Skeletal muscle cell (primary cell): Measurements from ENCODE around the gene SLC7A6OS.

Experiments
- DNase-seq: peaks from one replicate; pipeline ENCODE4 v3.0.0-alpha.2; 2010; ENCODE audit warnings: low read depth
- H3K4me3 ChIP-seq: 2 replicates; pipeline ENCODE4 v1.5.1; 2011; ENCODE audit warnings: low read depth, mild to moderate bottlenecking, control low read depth, low read length, moderate library complexity

Gene SLC7A6OS

DNA sequence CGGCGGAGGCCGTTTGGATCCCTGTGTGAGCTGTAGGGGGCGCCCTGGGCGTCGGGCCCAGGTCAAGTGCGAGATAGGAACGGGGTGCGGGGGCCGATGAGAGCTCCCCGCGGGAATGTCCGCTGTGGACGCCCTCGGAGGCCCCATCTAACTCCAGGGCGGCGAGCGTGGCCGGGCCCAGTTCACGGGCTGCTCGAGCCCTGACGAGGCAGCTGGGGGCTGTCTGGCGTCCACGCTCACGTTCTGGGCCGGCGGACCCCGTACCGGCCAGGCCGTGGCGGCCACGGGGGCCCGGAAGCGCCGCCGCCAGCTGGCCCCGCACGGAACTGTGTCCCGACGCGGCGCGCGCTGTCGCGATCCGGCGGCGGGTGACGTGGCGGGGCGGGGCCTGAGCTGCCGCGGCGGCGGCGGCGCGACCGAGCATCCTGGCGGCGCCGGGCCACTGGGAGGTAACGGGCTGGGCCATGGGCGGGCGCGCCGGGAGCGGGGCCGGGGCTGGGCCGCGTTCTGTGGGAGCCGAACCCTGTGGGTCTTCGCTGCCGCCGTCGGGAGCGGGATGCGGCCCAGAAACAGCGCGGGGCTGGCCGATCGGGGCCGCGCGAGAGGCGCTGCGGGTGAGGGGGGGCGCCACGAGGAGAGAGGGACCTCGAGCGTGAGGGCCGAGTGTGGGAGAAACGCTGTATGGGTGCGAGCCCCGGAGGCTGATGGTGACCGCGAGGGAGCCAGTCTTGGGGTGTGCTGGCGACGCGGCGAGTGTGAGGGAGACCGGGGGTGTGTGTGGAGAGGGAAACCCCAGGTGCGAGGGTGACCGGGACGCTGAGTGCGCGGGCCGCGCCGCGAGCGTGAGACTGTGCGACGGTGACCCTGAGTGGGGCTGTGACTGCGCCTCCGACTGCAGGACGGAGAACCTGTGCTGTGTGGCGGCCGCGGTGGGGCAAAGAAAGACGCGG is 46.3 kb downstream of the SLC7A6OS start, which contains the start of gene SLC7A6:
SLC7A6 (plus strand) TSS at position 399 of the 950 bp plus-strand sequence. CDS start 10,201 bp downstream, outside the sequence.
- DNase-seq, result no peak
- H3K4me3 ChIP-seq, result peak within 1 kb of the TSS; percentile 90

DNA sequence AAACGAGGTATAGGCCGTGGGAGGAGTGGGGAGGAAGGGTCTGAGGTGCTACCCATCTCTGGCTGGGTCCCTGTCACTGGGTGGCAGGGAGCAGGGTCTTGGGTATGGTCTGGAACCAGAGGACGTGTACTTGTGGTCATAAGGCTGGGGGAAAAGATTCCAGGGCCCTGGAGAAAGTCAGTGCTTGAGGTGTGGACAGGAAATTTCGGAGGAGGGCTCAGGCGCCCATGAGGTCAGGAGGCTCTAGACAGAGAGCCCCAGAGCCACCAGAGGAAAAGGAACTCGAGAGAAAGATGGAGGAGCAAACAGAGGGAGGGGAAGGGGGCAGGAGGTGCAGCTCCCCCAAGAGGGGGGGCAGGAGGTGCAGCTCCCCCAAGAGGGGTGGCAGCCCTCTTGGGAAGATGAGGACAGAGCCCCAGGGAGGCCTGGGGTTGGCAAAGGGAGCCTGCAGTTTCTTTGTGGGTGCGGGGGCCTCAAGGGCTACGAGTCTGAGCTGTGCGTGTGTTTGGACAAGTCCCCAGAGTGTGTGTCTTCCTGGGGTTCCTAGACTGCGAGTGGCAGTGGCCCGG is 47.1 kb downstream of the SLC7A6OS start:
- no peak for DNase-seq
- H3K4me3 ChIP-seq, result peak overlapping the region; percentile 90

DNA sequence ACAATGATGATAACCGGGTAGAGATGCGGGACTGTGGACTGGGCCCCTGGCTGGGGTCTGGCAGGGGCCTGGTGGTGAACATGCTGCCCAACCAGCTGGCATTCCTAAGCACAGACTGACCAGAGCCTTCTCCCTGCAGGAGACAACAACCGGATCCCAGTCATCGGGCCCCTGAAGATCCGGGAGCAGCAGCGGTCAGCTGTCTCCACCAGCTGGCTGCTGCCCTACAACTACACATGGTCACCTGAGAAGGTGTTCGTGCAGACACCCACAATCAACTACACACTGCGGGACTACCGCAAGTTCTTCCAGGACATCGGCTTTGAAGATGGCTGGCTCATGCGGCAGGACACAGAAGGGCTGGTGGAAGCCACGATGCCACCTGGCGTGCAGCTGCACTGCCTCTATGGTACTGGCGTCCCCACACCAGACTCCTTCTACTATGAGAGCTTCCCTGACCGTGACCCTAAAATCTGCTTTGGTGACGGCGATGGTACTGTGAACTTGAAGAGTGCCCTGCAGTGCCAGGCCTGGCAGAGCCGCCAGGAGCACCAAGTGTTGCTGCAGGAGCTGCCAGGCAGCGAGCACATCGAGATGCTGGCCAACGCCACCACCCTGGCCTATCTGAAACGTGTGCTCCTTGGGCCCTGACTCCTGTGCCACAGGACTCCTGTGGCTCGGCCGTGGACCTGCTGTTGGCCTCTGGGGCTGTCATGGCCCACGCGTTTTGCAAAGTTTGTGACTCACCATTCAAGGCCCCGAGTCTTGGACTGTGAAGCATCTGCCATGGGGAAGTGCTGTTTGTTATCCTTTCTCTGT is 51.5 kb downstream of the SLC7A6OS start:
- DNase-seq, result no peak
- no peak overlapping the region for H3K4me3 ChIP-seq

DNA sequence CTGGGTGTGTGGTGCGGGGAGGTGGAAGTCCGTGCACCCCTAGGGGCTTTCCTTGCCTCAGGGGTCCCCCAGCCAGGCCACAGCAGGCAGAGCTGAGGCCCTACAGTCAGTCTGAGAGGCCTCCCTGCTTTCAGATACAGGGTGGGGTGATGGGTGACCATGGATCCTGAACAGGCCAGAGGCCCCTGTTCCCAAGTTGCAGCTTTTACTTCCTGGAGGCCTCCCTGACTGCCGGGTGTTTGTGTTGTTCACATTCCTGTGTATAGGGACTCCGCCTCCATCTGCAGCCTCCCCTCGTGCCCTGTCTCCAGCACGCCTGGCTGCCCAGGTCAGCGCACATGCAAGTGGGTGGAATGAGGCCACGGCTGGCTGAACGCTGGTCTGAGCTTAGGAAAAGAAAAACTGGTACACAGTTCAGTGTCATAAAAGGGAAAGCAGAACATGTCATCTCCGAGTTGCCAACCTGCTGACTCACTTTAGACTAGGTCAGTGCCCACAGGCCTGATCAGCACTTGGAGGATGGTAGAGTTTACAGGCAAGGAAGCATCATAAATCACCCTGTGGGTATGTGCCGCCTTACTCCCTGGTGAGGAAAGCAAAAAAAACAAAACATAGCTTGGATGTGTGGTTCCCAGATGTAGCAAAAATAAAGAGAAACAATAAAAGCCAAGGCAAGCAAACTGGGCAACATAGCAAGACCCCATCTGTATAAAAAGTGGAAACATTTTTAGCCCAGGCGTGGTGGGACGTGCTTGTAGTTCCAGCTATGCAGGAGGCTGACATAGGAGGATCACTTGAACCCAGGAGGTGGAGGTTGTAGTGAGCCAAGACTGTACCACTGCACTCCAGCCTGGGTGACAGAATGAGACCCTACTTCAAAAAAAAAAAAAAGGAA is 52.6 kb downstream of the SLC7A6OS start:
- no peak for DNase-seq
- no peak overlapping the region for H3K4me3 ChIP-seq

DNA sequence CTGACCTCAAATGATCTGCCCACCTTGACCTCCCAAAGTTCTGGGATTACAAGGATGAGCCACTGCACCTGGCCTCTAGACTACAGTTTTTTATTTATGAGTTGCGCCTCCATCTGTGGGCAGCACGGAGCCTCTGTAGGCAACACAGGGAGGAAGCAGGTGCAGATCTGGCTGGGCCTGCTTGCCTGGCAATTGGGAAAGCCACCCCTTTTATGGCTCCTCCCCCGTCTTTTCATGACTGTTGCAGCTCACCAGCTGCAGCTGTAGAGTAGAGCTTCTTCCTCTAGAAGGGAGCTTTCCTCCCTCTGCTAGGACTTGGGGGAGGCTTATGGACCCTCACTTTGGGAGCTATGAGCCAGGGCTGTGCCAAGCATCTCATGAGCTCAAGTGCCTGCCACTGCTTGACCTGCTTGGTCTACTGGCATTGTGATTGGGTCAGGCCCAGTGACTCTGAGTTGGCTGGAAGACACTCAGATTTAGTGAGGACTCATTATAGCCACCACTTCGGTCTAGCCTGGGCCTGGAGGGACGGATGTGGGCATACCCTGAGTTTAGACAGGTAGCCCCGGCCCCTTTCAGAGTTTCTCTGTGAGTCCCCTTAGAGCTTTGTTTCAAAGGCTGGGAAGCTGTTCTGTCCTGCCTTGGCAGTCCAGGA is 53.4 kb downstream of the SLC7A6OS start:
- DNase-seq, result no peak
- H3K4me3 ChIP-seq, result no peak overlapping the region

DNA sequence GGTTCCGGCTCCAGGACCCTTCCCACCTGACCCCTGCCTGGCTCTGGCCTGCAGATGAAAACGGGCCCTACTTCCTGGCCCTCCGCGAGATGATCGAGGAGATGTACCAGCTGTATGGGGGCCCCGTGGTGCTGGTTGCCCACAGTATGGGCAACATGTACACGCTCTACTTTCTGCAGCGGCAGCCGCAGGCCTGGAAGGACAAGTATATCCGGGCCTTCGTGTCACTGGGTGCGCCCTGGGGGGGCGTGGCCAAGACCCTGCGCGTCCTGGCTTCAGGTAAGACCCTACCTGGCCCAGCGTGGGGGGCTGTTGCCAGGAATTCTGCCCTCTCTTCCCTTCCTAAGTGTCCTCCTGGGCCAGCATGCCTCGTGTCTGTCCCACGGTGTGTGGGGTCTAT is 55.0 kb downstream of the SLC7A6OS start:
- no peak overlapping the region for H3K4me3 ChIP-seq
- DNase-seq, result no peak

DNA sequence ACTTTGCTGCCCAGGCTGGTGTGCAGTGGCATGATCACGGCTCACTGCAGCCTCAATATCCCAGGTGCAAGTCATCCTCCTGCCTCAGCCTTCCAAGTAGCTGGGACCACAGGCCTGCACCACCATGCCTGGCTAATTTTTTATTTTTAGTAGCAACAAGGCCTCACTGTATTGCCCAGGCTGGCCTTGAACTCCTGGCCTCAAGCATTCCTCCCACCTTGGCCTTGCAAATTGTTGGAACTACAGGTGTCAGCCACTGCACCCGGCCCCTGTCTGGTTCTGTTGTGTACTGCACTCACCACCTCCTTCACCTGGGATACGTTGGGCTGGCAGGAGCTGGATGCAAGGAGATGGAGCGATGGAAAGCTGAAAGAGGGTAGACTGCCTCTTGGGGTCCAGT is 57.0 kb downstream of the SLC7A6OS start:
- no peak for DNase-seq
- no peak overlapping the region for H3K4me3 ChIP-seq

DNA sequence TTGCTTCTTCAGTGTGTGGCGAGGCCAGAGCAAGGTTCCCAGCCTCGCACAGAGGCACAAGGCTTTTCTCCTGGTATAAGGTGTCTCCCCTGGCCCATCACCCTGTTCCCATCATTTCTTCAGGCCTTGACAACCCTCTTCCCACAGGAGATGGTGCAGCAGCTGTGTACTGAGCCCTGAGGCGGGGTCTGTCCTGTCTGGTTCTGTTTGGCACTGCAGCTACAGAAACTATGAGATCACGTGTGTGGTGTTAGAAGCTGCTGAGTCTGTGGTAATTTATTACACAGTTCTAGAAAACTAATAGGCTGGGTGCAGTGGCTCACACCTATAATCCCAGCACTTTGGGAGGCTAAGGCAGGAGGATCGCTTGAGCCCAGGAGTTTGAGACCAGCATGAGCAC is 58.4 kb downstream of the SLC7A6OS start:
- no peak overlapping the region for H3K4me3 ChIP-seq
- DNase-seq, result no peak

DNA sequence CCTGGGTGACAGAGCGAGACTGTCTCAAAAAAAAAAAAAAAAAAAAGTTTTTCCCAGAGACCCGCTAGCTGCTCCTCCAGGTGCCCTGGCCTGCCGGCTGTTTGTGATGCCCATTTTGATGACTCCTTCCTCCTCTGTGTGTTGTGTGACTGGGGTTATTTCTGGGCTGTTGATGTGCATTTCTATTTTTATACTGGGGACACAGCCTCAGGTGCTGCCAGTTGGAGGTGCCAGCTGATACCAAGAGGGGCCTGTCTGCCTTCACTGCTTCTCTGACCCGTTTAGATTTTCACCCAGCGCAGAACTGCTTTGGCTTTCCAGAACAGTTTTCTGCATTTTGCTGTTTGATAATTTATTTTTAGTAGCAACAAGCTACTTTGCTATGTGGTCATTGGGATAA is 58.9 kb downstream of the SLC7A6OS start:
- no peak overlapping the region for H3K4me3 ChIP-seq

DNA sequence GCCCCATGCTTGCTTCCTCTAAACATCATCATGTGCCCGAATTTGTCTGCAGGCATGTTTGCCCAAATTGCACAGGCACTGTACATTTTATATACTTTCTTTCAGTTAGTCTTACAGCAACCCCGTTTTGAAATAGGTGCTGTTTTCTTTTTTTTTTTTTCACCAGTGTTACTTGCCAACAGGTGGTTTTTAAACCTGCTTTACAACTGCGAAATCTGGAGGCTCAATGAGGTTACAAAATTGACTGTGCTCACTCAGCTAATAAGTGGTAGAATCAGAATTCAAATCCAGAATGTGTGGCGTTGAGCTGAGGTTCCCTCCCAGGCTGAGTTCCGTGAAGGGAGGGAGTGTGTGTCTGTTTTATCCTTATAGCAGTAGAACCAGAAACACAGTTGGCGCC is 59.8 kb downstream of the SLC7A6OS start:
- no peak for DNase-seq
- no peak overlapping the region for H3K4me3 ChIP-seq

More for the DNA sequence above, 58.9 kb downstream of the SLC7A6OS start:
- DNase-seq, result no peak

DNA sequence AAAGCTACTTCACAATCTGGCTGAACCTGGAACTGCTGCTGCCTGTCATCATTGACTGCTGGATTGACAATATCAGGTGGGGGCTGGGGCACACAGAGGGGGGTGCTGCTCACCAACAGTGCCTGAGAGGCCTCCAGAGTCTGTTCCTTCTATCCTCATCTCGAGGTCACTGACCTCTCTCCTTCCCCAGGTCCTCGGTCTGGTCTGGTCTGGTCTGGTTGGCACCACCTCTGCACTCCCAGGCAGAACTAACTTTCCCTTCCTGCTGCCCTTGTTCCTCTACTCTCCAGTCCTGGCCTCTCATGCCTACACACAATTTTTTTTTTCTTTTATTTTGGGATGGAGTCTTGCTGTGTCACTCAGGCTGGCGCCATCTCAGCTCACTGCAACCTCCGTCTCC is 61.4 kb downstream of the SLC7A6OS start:
- no peak overlapping the region for H3K4me3 ChIP-seq
- DNase-seq, result no peak
